HG02870 (cell line): ENCODE results near the gene PPM1B.
"Not testable (repeated sequence)": the region's sequence is repeated elsewhere in the genome, so short reads cannot be mapped to it uniquely, and the experiment has no call there.

Source experiments
- ATAC-seq: cut with Tn5 transposase; IDR thresholded peaks from one replicate; pipeline ENCODE4 v1.9.1; 2021; ENCODE audit warnings: mild to moderate bottlenecking, moderate library complexity; ENCODE audit not compliant: unreplicated experiment

The PPM1B gene

DNA sequence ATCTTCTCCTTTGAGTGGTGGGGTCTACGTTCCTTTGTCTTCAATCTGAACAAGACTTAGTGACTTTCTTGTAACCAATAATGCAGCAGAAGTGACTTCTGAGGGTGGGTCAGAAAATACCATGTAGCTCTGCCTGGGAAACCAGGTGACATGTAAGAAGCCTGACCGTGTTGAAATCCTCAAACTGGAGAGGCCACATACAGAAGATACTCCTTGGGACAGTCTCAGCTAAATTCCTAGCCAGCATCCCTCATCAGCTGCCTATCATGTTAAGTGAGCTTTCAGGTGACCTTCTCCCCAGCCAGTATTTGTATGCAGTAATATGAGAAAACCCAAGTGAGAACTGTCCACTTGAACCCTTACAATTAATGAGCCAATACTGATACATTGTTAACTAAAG lies 27.0 kb downstream of the PPM1B start:
- no peak for ATAC-seq

DNA sequence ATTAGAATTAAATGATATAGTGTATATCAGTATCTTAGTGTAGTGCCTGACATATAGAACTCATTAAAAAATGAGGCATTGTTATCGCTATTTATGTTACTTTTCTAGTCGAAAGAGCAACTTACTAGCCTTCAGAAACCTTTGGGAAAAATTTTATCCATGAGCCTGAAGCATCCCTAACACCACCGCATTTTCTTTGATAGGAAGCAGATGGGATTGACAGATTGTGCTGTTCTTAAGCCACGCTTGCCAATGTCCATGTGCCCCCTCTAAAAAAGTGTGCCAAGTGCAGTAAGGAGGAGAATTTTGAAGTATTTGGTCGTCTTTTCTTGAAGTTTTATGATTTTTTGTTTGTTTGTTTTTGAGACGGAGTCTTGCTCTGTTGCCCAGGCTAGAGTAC lies 29.1 kb downstream of the PPM1B start:
- no peak for ATAC-seq

DNA sequence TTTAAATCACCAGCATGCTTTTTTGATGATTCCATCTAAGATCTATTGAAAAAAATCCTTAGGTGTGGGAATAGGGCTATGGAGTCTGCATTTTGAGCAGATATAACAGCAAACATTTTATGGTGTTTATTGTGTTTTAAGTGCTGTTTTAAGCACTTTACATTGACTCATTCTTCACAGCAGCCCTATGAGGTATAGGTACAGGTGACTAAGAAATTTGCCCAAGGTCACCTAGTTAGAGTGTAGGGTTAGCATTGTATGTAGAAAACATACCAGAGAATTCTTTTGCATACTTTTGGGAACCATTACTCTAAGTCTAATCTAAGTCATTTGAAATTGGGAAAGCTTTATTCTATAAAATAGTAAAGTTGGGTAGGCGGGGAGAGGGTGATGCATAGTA lies 31.3 kb downstream of the PPM1B start:
- ATAC-seq, result no peak

DNA sequence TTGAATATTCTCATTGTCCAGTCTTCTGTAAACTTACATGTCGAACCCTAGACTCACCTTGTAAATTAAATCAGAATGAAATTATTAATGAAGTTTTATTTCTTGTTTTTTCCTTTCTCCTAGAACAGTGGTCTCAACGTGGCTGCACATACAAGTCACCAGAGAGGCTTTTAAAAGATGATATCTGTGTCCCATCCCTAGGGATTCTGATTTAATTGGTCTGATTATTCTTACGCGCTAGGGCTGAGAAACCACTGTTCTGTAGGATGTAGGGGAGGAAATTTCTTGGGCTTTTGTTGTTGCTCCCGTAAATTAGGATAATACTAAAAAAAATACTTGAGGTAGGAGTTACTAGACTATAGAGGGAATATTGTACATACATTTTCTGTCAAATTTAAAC lies 32.1 kb downstream of the PPM1B start:
- ATAC-seq, result no peak

DNA sequence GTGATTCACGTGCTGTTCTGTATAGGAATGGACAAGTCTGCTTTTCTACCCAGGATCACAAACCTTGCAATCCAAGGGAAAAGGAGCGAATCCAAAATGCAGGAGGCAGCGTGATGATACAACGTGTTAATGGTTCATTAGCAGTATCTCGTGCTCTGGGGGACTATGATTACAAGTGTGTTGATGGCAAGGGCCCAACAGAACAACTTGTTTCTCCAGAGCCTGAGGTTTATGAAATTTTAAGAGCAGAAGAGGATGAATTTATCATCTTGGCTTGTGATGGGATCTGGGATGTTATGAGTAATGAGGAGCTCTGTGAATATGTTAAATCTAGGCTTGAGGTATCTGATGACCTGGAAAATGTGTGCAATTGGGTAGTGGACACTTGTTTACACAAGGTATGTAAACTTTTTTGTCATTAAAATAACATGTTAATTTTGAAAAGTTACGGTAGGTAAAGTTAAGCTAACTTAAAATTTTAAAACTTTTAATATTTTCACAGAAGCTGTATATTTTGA lies 33.0 kb downstream of the PPM1B start:
- ATAC-seq, result no peak

DNA sequence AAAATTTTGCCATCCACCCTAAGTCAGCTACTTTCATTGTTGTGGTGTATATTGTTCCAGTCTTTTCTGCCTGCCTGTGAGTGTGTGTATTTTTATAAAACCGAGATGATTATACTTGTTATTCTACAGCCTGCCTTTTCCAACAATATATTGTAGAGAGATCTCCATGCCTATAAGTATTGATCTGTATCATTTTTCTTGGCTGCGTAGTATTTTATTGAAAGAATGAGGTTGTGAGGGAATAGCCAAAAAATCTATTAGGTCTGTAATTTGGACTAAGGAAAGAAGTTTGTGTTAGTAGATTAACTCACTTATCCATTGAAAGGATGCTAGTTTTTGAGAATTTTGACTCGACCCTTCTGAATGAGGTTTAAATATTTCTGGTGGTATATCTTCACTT lies 34.9 kb downstream of the PPM1B start:
- no peak for ATAC-seq

DNA sequence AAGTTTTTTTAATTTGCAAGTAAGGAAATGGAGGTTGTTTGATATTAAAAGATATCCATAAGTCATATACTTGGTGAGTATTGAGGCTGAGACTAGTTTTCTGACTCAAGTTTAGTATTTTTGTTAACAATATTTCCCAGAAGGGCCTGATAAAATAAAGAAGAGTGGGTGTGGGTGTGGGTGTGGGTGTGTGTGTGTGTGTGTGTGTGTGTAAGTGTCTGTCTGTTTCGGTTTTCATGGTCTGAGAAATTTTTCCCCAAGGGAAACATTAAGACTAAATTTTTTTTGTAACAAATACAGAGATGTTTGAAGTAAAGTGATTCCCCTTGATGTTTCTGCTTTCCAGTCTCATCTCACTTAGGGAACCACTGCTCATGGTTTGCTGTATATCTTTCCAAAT lies 36.5 kb downstream of the PPM1B start:
- ATAC-seq, result no peak

DNA sequence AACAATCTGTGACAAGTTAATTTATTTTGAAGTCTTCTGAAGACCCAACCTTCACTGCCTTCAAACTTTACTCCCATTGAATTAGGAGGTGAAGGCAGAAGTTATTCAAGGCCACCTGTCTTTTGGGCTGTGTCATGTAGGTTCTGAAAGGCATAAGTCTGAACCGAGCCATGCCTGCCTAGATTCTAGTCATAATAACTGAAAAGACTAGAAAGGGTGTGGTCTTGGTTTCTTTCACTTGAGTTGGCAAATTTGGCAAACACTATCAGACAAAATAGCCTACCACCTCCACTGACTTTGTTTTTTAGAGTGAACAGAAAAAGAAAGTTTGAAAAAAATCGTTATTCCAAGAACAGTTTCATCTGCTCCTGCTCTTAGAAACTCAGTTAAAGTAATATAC lies 38.4 kb downstream of the PPM1B start:
- no peak for ATAC-seq

DNA sequence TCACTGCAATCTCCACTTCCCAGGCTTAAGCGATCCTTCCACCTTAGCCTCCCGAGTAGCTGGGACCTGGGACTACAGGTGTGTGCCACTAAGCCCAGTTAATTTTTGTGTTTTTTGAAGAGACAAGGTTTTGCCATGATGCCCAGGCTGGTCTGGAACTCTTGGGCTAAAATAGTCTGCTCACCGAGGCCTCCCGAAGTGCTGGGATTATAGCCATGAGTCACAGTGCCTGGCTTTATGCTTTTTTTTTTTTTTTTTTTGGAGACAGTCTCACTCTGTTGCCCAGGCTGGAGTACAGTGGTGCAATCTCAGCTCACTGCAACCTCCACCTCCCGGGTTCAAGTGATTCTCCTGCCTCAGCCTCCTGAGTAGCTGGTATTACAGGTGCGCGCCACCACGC lies 39.0 kb downstream of the PPM1B start:
- ATAC-seq, result not testable (repeated sequence)

DNA sequence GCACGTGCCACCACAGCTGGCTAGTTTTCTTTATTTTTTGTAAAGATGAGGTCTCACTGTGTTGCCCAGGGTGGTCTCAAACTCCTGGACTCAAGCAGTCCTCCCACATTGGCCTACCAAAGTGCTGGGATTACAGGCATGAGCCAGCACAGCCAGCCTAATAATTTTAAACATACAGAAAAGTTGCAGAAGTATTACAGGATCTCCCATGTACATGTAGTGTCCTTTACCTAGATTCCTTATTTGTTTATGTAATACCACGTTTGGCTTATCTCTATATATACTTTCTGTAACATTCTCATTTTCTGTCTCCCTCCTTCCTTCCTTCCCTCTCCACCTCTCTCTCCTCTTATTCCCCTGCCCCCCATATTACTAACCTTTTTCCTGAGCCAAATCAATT lies 41.7 kb downstream of the PPM1B start:
- no peak for ATAC-seq

DNA sequence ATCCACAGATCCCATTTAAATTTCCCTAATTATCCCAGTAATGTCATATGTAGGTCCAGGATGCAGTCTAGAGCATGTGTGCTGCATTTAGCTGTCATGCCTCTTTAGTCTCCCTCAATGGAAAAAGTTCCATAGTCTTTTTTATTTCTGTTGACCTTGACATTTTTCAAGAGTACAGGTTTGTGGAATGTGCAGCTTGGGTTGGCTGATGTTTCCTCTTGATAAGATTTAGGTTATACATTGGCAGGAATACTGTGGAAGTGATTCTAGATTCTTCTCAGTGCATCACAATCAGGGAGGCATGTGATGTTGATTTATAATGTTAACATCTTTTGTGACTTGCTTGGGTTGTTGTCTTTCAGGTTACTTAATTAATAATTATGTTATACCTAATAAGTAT lies 42.5 kb downstream of the PPM1B start:
- ATAC-seq, result no peak

DNA sequence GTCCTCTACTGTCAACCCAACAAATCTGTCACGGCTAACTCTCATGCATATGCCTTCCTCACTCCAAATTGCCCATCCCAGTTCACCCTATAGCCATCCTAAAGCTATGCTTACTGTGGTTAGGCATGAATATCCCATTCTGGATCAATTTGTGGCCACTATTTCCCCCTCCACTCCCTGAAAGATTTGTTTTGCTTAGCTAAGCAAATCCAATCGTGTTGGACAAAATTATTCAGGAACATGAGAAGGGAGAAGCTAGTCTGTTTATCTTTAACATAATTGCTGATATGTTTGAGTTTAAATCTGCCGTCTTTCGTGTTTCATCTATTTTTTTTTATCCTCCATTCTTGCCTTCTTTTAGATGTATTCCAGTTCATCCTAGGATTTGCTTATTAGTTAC lies 43.6 kb downstream of the PPM1B start:
- ATAC-seq, result no peak

DNA sequence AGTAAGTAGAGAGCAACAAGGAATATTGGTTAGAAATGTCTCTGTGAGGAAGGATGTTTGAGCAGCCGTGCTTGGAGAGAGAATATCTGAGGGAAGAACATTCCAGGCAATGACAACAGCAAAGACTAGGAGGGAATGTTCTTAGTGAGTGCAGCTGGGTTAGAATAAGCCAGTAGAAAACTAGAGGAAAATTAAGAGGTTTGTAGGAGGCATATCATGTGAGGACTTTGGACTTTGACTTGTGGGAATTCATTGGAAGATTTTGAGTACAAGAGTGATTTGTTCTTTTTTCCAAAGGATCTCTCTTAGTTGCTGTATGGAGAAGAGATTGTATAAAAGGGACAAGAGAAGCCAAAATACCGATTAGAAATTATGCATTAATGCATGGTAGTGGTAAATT lies 47.2 kb downstream of the PPM1B start:
- no peak for ATAC-seq

DNA sequence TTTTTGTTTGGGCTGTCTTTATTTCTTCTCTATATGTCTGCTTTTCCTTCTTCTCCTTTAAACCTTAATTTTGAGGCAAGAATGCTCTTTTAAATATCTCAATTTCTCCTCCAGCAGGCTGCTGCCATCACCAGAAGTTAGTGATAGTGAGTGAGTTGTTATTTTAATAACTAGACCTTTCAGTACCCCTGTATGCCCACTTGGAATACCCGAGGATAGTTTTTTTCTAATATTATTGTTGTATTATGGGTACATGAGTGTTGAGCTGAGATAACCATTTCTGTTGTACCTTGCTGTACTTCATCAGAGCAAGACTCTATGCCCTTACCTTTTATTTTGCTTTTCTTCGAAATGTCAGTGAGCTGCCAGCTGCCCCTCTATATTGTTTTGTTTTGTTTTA lies 50.1 kb downstream of the PPM1B start:
- no peak for ATAC-seq

DNA sequence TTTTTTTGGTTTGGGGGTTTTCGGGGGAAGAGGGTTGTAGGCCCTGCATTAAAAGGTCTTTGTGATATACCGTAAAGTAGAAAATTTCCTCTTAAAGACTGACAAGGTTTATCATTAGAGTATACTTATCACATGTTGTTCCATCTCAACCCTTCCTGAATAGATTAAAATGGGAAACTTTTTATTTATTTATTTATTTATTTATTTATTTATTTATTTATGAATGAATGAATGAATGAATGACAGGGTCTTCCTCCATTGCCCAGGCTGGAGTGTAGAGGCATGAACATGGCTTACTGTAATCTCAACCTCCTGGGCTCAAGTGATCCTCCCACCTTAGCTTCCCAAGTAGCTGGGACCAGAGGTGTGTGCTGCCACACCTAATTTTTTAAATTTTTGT lies 58.1 kb downstream of the PPM1B start:
- no peak for ATAC-seq

DNA sequence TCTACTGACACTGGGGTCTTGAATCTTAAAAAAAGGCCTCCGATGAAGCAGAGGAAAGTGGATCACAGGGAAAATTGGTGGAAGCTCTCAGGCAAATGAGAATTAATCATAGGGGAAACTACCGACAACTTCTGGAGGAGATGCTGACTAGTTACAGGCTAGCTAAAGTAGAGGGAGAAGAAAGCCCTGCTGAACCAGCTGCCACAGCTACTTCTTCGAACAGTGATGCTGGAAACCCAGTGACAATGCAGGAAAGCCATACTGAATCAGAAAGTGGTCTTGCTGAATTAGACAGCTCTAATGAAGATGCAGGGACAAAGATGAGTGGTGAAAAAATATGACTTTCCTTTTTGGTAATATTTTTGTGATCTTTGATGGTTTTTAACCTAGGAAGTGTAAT lies 61.7 kb downstream of the PPM1B start:
- ATAC-seq, result no peak

DNA sequence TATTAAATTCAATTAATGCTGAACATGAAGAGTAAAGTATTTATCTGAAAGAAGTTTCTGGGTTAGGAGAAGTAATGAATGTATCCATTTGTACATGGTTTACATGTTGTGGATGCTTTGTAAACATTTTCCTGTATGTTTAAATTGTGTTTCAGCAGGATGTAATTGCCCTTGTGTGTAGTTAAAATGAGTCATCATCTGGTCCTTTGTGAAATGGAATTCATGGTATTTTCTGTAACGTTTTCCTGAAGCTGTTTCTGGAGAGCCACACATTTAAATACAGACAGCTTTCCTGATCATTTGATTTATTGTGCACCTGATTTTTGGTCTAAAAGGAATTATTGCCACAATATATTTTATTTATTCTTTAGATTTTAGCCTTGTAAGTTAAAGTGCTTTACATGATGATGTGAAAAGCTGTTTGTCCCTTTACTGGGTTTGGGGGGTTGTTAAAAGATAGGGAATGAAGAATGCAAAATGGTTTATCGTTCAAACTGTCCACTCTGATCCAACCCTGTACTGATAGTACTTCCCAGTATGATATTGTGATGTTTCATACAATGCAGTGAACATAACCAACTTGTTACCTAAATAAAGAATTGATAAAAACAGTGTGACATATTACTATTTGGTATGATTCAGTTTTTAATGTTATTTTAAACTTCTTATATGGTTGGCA lies 64.9 kb downstream of the PPM1B start:
- no peak for ATAC-seq

DNA sequence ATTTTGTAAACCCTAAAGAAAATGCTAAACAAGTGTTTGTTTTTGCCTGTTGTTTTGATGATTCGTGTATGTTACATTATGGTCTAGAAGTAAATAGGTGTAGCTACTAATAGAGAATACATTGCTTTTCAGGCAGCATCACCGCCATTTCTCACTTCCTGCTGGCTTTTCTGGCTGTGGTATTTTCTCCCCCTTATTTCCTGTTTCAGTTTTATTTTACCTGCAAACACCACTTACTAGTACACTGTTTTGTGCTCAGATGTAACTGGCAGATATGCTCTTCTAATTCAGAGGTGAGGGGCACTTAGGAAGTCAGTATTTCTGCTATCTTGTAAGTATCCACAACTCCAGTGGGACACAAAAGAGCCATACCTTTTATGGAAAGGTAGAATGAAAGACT lies 68.5 kb downstream of the PPM1B start:
- ATAC-seq, result peak; percentile 62

DNA sequence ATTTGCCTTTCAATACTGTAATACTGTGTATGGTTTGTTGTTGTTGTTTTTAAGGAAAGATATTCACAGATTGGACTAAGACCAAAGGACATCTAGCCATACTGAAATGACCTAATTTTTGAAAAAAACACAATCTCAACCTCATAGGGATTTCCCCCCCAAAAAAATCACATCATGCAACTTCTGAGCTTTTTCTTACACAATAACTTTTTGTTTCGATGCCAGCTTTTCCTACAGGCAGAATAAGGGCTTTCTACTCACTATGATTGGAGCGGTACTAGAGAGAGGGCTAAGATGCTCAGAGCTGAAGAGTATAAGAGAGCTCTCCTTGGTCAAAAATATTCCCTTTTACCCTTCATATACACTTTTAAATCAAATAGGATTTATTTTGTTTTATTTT lies 74.2 kb downstream of the PPM1B start:
- no peak for ATAC-seq

DNA sequence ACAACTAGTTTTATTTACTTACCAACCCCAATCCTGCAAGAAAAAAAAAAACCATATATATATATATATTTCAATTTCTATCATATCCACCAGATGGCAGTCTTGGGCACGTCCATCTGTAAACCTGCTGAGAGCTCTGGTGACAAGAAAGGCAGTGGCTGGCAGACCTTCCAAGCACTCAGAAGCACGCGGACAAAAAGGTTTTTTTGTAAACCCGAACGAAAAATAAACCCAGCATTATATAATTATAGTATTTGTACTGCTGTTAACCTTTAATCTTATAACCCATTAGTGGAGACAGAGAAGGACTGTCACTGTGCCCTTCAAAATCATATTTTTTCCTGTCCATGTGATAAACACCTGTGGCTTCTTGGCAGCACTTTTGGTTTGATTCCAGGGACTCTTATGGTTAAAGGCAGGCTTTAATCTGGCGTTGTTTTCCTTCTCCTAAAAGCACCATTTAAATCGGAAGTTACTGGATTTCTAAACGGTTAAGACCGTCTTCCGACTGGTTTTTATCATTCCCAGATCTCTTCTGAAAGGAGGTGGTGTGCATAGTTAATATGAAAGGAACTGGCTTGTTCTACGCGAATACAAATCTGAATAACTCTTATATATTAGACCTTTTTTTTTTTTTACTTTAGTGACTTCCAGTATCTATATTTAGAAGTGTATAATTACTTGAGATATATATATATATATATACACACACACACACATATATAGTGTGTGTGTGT lies 75.6 kb downstream of the PPM1B start:
- no peak for ATAC-seq

DNA sequence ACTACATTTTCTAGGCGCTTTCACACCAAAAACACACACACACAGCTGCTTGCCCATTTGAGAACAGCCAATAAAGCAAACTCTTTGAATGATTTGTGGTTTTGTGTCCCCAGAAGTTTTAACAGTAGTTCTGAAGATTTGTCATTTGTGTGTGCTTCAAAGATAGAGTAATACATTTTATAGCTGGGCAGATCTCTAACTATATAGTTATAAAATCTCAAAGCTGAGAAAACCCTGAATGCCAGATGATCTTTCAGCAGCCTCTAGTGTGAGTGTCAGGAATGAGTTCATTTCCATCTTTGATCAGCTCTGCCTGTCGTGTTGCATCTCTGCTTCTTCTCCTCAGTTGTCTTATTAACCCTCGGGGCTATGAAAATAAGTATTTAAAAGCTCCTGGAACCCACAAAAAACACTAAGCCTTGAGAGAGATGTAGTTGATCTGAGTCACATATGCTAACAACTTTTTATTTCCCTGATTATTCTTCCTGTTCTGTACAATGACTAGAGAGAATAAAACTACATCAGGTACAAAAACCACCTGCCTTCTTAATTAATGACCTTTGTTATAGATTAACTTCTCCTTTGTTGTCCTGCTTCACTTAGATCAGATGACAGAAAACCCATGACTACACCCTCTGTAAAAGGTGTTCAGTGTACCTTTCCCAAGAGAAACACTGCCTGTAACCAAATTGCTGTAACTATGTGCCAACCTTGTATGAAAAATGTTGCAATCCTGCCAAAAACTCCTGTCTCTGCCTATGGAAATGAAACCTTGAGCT lies 76.6 kb downstream of the PPM1B start:
- no peak for ATAC-seq

DNA sequence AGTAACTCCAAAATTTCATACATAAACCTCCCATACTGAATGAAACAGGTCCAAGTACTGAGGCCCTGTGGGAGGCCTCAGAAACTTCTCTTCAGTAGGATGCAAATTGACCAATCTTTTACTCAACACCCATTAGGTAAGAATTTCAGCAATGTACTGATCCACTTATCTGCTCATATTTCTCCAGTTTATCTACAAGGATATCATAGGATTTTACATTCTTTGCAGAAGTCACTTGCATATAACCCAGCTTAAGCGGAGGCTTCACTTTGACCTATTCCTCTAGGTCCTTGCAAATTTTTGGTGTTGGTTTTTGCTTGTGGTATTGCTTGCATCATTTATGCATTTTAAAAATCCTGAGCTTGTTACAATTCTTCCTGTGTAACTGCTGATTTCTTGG lies 77.8 kb downstream of the PPM1B start:
- ATAC-seq, result no peak
